HG03460 (cell line): ENCODE results near the gene VIM.
"Not testable (repeated sequence)": the region's sequence is repeated elsewhere in the genome, so short reads cannot be mapped to it uniquely, and the experiment has no call there.

ENCODE experiments used
- ATAC-seq: cut with Tn5 transposase; IDR thresholded peaks from one replicate; pipeline ENCODE4 v1.9.1; 2021; ENCODE audit not compliant: unreplicated experiment

The VIM gene

DNA sequence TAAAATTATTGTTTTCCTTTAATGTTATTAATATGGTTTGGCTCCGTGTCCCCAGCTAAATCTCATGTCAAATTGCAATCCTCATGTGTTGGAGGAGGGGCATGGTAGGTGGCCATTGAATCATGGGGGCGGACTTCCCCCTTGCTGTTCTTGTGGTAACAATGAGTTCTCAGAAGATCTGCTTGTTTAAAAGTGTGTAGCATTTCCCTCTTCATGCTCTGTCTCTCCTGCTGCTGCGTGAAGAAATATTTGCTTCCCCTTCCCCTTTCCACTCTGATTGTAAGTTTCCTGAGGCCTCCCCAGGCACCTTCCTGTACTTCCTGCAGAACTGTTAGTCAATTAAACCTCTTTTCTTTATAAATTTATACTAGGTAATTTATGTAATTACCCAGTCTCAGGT, 27.5 kb downstream of the VIM start:
- no peak for ATAC-seq

DNA sequence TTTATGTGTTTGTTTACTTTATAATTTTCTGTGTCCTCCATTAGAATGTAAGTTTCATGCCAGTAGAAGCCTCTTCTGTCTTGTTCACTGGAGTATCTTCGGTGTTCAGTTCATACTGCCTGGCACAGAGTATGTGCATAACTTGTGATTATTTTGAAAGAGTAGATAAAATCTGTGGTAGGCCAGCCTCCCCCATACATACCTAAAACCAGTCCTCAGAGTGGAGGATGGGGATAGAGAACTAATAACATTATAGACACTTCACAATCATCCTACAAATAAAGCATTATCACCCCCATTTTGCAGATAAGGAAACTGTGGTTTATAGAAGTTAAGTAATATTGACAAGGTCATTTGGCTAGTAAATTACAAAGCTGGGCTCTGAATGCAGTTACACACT, 28.0 kb downstream of the VIM start:
- no peak for ATAC-seq

DNA sequence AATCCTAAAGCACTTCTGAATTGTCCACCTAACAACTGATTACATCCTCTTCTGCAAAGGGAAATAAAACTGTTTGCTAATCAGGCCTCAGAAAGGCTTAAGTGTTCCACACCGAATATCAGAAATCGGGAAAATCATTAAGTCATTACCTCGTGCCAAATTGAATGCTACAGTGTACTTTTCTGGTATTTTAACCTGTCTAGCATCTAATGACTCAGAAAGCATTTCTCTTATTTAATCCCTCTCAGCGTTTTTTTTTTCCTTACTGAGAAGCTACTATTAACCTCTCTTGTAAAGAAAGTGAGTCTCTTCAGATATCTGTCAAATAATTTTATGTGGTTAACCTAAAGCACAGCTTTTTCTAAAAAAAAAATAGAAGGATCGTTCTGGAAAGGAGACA, 28.6 kb downstream of the VIM start:
- no peak for ATAC-seq

DNA sequence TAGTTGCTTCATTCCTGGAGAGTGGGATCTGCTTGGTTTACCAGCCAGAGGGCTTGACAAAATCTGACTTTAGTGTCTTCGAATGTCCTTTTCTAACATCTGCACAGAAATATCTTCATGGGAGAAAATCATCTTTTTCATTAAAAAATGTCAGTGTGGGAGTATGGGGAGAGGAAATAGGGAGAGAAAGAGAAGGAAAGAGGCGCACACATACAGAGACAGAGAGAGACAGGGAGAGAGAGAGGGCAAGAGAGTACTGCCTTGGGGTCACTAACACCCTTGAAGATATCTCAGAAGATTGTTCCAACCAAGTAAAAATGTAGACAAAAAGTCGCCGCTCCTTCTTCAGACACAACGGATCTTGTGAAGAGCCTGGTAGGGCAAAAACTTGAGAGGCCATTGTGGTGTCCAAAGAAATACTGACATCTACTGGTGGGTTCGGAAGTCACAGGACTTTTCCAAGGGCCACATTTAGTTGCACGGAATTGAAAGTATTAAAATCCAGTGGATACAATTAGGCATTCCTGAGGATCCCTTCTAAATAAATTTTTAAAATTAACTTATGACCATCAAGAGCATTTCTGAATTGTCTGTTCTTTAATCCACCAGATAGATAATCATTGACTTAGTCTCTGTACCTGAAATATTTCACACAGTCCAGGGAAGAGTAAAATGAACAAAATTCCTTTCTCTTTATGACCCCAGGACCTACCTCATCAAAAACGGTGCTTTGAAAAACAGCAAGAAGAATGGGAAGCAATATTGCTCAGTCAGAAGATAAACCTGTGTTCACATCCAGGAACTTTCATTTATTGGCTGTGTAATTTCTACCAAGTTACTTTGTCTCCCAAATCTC, 29.7 kb downstream of the VIM start:
- peak; percentile 76 for ATAC-seq

DNA sequence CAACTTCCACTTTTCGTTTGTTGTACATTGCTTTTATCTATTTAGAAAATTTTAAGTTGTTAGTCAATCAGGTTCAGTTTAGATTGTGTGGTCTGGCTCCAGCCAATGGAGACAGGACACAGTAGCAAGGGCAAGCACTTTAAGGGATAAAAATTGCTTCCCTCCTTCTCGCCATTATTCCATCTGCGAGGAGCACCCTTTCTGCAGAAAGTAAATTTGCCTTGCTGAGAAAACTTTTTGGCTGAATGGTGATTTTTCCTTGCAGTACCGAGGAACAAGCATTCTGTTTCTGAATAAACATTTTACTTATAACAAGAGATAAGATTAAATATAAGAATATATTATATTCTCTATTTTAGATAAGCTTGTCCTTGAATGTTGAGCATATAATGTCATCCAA, 34.5 kb downstream of the VIM start:
- no peak for ATAC-seq

DNA sequence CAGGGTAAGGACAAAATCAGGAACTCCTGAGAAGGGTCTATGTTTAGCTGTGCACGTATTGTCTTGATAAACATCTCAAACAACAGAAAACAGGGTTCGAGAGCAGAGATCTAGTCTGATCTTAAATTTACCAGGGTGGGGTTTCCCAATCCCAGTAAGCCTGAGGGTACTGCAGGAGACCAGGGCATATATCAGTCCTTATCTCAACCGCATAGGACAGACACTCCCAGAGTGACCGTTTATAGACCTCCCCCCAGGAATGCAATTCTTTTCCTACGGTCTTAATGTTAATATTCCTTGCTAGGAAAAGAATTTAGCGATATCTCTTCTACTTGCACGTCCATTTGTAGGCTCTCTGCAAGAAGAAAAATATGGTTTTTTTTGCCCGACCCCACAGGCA, 35.5 kb downstream of the VIM start:
- ATAC-seq: no peak

DNA sequence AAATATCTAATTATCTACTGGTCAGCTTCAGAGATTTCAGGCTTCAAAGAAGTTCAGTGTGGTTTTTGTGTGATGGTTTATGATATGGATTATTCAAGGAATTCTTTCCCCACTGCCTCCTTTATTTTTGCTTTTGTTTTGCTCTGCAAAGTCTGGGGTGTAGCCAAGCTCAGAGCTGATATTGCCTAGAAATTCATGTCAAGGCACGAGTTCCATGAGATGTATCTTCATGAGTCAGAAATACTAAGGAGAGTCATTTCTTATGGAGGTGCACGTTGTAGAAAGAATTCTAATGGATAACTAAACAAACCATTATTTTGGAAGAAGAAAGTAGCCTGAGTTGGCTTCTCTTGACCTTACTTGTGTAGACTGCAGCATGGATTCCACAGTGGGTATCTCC, 37.4 kb downstream of the VIM start:
- no peak for ATAC-seq

DNA sequence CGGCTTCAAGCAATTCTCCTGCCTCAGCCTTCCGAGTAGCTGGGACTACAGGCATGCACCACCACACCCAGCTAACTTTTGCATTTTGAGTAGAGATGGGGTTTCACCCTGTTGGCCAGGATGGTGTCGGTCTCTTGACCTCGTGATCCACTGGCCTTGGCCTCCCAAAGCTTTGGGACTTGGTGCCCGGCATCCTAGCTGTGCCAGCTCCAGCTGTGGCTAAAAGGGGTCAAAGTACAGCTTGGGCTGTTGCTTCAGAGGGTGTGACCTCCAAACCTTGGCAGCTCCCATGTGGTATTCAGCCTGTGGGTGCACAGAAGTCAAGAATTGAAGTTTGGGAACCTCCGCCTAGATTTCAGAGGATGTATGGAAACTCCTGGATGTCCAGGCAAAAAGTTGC, 38.5 kb downstream of the VIM start:
- not testable (repeated sequence) for ATAC-seq

DNA sequence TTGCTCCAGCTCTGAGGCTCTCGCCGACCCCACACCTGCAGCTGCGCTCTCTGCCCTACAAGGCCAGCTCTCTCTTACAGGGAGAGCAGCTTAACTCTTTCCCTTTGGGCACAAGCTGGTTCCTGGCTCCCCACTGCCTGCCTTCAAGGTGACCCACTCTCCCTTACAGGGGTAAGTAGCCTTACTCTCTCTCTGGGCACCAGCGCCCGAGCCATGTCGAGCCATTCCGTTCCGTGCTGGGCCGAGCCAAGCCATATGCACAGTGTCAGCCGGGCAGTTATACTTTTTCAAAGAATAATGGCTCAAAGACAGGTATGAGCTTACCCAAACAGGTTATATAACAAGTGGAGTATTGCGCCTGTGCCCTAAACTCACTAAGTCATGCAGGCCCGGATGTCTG, 44.6 kb downstream of the VIM start:
- no peak for ATAC-seq

DNA sequence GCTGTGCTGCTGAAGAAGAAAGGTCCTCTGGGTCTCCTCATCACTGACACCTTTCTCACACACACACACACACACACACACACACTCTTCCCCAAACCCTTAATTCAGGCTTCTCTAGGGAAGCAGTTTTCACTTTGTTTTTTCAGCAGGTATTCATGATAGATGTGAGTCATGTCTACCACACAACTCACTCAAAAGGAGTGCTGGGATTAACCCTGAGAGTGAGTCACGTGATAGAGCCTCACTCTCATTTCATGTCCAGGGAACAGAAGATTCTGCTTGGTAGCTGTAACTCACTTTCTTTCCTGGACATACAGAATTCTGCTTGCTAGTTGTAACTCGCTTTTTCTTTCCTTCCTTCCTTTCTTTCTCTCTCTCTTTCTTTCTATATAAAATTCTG, 45.4 kb downstream of the VIM start:
- ATAC-seq: no peak

DNA sequence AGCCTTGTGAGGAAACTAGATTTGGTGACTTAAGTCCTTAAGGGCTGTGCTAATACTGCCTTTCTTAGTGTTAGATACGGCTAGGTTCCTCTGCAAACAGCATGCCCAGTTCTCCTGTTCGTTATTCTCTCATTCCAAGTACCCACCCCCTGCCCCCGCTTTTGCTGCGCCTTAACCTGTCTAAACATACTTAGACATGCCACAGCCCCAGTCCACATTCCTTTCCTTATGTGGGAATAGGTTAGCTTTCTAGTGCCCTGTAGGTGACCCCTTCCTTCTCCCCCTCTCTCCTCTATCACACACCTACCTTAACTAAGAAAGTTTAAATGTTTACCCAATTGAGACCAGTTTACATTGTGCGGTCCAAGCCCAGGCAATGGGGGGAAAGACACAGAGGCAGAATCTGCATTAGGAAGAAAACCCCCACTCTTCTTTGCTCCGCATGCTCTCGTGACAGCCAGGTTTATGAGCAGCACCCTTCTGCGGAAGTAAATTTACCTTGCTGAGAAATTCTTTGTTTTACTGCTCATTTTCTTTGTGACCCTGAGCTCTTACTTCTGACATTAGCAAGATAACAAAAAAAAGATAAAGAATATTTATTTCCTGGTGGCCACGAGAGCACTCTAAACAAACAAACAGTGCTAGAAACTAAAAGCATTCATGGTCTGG, 48.8 kb downstream of the VIM start:
- ATAC-seq: no peak

DNA sequence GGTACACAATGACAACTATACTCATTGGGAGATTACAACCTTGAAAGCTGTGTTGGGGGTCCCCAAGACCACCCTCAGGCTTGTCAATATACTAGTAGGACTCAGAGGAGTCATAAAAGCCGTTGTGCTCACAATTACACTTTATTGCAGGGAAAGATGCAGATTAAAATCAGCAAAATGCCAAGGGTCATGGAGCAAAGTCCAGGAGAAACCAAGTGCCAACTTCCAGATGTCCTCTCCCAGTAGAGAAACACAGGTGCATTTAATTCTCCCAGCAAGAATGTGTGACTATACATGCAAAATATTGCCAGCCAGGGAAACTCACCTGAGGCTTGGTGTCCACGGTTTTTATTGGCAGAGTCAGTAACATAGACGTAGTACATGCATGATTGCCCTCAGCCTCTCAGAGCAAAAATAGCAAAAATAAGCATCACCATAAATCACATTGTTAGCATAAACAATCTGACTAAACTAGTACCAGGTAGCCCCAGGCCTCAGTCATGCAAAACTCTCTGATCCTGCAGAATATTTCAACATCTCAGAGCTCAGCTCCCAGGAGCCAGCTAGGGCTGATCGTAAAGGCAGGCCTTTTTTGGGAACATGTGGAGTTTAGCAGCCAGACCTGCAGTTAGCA, 50.7 kb downstream of the VIM start:
- ATAC-seq: no peak

DNA sequence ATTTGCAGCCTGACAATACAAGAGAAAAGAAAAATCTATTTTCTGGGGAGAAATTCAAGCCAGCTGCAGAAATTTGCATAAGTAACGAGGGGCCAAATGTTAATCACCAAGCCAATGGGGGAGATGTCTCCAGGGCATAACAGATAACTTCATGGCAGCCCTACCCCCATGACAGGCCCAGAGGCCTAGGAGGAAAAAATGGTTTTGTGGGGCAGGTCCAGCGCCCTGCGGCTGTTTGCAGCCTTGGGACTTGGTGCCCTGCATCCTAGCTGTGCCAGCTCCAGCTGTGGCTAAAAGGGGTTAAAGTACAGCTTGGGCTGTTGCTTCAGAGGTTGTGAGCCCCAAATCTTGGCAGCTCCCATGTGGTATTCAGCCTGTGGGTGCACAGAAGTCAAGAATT, 54.3 kb downstream of the VIM start:
- no peak for ATAC-seq

DNA sequence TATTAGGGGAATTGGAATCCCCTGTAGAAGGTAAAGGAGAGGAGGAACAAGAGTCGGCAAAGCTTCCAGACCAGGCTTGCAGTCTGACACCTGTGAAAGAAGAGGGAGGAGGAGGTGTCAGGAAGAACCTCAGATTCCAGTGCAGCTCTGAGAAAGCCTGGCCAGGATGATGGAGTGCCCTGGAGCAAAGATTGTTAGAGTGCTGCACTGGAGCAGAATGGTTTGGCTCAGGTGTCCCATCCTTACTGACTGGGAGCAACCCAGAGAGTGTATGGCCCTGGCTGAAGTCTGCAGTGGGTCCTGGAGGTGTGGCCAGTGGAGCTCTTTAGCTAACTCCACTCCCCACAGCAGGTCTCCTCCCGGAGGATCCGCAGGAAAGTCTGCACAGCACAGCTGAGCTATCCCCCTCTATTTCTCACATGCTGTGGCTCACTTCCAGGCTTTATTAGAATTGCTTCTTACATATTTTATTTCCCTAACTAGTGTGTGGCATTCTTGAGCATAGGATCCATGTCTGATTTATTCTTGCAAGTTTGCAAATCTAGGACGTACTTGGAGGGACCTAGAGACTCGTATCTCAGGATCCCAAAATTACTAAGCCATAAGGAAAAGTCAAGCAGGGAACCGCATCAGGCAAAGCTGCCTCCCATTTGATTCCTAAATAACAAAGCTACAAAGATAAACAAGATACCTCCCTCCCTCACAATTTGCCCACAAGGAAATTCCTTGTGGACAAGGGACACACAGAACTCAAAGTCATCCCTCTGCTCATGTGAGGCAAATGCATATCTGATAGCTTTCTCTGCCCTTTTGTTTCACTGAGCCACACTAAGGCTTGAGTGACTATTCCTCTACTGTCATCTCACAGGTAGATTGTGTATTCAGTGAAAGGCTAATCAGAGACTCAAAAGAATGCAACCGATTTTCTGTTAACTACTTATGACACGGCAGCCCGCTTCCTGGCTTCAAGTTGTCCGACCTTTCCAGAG, 58.8 kb downstream of the VIM start:
- ATAC-seq: no peak
